HG03064 (cell line): ENCODE results near the gene CLEC2L.

Source experiments
- ATAC-seq: cut with Tn5 transposase; IDR thresholded peaks from one replicate; pipeline ENCODE4 v1.9.1; 2021; ENCODE audit warnings: low read depth; ENCODE audit not compliant: unreplicated experiment

Gene CLEC2L

DNA sequence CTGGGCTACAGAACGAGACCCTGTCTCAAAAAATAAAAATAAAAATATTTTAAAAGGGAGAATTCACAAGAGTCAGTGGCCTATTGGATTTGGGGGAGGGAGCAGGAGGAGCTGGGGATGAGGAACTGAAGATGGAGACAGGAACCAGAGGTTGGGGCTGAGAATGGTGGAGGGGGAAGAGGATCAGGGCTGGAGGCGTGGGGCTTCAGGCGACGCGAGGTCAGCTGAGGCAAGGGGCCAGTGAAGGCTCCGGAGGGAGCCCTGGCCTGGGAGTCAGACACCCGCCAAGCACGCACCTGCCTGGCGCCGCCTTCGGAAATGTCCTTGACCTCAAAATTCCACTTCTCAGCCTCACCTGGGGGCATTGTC lies 671 bp upstream of the CLEC2L start:
- ATAC-seq: no peak

DNA sequence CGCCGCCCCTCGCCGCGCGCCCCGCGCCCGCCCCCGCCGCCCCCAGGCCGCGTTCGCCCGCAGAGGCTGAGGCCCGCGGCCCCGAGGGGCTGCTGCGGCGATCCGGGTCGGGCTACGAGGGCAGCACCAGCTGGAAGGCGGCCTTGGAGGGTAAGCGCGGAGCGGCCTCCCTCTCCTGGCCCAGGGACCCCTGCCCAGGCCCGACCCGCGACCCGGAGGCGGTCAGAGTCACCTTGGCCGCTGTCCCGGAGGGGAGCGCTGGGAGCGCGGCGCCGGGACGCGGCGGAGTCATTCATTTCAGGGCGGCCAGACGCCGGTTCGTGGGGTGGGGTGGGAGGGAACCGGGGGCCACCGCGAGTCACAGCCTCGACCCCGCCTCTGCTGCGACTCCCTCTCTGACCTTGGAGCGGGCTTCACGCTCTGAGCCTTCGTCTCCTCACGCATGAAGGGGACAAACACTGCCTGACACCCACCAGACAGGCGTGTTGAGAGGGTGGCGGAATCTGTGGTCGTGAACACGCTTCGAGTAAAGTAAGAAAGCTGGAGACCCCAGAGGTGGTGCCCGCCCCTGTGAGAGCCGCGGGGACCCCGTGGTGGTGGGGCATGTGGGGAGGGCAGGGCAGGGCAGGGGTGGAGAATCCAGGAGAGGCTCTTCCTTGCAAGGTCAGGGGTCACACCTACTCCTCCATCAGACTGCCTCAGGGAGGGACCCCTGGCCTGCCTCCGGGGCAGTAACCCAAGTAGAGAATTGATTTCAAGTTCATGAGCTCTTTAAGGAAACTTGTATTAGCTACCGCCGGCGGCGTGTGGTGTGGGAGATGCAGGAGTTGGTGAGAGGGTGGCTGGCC lies 707 bp downstream of the CLEC2L start:
- ATAC-seq: no peak

DNA sequence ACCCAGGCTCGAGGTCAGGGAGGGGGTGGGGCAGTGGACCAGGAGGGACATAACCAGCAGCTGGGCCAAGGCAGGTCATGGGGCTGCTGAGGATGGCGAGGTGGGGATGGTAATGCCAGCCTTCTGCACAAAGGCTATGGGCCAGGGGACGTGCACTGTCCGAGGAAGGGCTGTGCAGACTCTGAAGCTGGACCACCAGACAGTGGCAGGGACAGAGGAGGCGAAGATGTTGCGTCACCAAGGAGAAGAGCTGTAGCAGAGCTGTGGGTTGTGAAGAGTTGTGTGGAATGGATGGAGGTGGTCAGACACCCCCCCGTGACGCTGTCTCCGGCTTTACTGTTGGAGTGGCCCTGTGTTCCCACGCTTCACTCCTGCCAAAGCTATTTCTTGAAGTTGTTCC lies 1.8 kb downstream of the CLEC2L start:
- ATAC-seq: no peak

DNA sequence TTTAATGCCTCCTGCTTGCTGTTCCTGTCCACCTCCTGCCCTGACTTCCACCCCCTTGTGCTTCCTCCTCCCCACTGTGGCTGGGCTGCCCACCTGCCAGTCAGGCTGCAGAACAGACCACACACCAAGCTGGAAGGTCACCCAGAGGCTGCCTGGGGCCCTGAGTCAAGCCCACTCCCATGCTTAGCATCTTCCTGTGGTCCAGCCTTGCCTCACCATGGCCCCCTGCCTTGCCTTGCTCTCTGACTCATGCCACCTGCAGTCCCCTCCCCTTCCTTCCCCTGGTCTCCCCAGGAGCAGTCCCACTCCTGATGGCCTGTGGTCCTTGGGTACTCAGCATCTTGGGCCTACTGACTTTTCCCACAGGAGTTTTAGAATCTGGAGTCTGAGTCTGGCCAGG lies 2.3 kb downstream of the CLEC2L start:
- ATAC-seq: no peak

DNA sequence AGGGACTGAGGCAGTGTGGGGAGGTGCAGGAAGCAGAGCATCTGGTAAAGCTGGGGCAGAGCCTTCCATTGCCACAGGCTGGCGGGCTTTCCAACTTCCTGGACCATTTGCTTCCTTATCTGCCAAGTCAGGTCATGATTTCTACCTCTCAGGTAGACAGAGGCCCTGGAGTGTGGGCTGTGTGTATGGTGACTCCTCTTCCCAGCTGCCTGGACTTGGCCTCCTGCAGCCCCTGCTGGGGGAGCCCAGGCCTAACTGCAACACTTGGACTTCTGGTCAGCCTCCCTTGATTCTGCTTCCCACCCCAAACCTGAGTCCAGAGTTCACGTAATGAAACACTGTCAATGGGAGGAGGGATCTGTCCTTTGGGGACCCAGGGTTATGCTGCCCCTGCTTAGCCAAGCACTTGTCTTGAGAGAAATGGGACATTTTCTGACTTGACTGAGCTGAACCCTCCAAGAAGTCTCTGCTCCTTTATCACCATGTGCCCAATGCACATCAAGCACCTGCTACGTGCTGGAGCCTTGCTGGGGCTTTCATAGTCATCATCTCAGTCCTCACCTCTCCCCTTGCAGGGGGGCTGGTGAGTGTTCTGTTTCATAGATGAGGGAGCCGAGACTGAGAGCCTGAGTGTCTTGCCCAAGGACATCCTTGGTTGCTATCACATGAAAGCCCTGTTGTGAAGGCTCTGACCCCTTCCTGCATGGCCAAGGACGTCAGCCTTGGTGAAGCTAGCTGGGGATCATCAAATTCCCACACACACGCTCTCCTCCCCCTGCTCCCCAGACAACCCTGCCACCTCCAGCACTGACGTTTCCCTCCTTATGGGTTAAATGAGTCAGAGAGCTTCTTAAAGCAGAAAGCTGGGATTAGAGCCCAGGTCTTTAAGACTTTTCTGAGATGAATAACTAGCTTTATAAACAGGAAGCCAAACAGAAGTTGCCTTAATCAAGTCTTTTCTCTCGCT lies 3.4 kb downstream of the CLEC2L start:
- no peak for ATAC-seq

DNA sequence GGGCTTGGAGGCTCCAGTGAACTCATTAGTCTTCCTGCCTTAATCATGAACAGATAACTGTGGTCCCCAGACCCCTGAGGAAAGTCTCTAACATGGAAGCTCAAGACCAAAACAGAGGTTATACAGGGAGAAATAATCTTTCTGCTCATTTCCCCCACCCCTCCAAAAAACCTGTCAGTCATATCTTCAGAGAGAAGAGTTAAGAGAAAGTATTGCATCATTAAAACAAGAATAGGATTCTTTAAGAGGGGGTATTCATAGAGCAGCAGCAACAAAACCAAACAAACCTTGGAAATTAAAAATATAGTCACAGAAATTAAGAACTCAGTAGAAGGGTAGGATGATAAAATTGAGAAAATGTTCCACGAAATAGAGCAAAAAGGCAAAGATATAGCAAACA lies 7.6 kb downstream of the CLEC2L start:
- no peak for ATAC-seq

DNA sequence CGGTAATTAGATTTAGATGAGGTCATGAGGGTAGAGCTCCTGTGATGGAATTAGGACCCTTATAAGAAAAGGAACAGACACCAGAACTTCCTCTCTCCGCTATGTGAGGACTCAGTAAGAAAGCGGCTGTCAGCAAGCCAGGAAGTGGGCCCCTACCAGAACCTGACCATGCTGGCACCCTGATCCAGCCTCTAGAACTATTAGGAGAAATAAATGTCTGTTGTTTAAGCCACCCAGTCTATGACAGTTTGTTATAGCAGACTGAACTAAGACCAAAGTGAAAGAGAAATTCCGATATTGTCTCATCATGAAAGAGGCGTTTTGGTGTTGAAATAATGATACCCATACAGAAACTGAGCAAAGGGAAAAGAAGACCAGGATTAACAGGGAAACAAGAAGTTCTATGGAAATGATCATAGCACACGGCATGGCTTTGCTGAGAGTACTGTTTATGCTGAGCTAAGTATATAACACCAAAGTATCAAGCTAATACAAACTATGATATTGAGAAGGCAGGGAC lies 9.2 kb downstream of the CLEC2L start:
- ATAC-seq: no peak

DNA sequence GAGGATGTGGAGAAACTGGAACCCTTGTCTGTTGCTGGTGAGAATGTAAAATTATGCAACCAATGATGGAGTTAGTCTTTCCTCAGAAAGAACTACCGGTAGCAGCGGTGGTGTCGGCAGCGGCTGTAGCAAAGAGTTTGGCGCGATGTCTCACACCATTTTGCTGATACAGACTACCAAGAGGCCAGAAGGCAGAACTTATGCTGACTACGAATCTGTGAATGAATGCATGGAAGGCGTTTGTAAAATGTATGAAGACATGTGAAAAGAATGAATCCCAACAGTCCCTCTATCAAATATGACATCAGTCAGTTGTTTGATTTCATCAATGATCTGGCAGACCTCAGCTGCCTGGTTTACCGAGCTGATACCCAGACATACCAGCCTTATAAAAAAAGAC lies 10.6 kb downstream of the CLEC2L start:
- no peak for ATAC-seq

DNA sequence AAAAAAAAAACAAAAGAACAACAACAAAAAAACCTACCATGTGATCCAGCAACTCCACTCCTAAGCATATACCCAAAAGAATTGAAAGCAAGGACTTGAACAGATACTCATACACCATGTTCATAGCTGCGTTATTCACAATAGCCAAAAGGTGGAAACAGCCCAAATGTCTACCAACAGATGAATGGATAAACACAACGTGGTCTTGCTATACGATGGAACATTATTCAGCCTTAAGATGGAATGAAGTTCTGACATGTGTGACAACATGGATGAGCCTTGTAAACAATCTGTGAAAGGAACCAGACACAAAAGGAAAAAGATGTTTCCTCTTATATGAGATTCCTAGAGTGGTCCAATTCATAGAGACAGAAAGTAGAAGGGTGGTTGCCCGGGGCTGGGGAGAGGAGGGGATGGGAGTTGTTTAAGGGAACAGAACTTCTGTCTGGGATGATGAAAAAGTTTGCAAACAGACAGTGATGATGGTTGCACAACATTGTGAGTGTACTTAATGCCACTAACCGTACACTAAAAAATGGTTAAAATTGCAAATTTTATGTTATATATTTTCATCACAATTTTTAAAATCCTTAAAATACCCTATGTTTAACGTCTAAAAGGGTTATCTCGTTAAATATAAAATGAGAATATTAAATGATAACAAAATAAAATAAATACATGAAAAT lies 11.6 kb downstream of the CLEC2L start:
- ATAC-seq: no peak

DNA sequence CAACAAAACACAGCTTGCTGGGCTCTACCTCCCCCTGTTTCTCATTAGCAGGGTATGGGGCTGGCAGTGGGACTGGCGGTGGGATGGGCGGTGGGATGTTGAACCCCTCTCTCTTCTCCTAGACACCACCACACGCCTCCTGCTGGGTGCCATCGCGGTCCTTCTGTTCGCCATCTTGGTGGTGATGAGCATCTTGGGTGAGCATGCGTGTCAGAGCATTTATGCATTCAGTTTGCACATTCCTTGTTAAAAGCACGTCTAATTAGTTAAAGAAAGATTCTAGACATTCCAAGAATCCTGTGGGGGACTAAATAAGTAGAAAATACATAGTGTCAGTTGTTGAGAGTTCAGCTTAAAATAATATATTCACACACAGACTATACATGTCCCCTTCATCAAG lies 12.7 kb downstream of the CLEC2L start:
- ATAC-seq: no peak

DNA sequence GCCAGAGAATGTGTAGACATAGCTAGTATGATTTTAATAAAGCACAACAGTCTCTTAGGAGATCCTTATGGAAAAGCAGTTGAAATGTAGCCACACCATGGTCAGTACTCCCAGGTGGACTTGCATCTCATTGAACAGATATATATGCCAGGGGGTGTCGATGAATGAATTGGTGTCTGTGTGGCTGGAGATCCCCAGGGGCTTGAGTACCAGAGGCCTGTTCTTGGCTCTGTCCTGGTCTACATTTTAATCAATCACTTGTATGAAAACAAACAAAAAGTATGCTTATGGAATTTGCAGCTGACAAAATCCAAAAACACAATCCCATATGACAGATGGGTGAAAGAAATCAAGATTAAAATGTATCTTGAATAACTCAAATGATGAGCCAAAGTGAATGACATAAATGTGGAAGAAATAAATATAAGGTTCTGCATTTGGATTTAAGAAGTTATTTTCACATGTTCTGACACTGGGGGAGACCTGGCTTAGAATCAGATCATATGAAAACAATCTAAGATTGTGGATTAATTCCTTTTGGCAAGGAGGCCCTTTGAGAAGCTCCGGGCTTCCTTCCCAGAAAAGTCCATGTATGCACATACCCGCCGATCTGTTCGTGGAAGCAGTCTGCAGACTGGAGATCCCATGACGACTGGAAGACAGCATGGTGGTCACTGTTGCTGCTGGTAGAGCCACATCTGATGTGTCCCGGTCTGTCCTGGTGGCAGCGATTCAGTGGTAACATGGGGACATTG lies 15.6 kb downstream of the CLEC2L start:
- ATAC-seq: no peak

DNA sequence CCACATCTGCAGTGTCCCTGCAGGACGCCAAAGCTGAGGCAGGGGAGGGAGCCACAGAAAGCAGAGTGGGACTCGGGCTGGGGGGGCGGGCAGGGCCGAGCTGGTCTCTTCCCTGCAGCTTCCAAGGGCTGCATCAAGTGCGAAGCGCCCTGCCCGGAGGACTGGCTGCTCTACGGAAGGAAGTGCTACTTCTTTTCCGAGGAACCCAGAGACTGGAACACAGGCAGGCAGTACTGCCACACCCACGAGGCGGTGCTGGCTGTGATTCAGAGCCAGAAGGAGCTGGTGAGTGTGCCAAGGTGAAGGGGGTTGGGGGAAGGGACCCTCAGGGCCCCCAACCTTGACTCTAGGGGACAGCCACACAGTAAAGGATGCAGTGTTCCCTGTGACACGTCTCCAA lies 16.7 kb downstream of the CLEC2L start:
- no peak for ATAC-seq

DNA sequence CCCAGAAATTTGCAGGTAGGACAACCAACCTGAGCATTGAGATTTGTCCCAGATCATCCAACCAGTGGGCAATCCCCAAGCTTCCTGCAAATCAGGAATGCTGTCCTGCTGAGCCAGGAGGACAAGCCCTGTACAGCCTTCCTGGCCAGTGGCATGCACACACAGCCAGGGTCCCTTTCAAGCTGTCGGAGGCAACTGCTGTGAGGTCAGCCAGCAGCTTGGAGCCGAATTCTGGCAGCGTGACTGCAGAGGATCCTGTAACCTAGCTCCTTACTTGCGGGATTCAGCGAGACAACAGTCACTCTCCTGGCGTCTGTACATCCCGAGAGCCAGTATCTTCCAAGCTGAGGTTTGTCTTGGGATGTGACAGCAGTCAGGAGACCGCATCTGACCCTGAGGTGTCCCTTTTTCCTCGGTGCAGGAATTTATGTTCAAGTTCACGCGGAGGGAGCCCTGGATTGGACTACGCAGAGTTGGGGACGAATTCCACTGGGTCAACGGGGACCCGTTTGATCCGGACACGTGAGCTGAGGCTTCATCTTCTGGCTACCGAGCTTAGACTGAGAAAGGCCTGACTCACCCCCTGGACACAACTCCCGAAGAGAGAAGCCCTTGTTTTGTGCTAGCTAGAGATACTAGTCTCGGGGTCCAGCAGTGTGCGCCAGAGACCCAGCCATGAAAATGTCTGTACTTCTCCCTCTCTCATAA lies 18.3 kb downstream of the CLEC2L start:
- no peak for ATAC-seq

DNA sequence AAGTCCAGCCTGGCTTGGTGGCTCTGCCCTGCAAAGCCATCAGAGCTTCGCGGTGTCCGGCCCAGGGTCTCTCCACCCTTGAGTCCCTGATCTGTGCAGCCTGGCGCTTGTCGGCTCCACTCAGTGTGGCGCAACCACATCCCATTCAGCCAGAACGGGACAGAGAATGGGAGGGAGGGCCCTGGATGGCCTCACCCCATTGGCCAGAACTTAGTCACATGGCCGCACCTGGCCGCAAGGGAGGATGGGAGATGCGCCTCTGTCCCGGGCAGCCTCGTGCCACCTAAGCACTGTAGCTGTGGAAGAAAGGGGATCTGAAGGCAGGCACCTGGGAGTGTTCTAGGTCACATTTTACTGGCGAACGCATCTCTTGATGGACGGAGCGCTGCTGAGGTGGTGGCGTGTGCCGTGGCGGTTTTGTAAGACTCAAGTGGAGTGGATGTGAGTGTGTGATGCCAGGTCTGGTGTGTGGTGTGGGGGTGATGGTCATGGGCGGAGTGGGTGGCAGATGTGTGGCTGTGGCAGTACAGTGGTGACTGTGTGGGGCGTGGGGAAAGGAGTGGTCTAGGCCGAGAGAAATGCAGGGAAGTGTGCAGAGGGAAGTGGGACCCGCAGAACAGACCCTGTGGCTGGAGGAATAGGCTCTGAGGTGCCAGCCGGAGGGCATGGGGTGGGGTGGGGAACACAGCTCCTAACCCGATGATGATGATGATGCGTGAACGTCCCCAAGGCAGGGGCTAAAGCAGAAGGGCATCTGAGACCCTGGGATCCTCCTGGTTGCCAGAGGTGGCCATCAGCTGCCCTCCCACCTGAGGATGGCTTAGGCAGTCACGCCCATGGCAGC lies 19.0 kb downstream of the CLEC2L start:
- ATAC-seq: no peak

DNA sequence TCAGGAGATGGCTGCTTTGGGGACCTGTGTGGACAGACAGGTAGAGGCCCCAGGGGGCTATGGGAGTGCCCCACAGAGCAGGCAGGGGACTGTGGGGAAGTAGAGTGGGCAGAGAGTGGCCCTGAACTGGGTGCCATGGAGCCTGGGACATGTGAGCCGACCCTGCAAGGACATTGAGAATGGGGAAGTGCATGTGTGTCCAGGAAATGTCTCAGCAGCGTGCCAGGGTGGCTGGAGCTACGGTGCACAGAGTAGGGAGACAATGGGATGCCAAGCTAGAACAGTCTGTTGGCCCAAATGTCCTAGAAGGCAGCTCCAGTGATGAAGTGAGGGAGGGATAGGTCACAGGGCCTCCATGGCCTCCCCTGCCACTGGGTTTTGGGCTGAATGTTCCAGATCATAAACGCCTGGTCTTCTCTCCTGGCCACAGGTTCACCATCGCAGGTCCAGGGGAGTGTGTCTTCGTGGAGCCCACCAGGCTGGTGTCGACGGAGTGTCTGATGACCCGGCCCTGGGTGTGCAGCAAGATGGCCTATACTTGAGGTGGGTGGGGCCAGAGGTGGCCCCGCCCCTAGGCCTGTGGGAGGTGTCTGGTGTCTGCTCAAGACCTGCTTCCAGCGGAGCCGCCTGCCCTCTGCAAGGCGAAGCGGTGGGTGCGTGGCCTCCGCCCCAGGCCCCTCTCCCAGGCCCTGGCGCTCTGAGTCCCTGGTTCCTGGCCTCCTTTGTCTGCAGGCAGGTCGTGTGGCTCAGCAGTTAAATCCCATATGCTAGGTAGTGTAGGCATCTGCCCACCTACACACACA lies 20.5 kb downstream of the CLEC2L start:
- no peak for ATAC-seq

DNA sequence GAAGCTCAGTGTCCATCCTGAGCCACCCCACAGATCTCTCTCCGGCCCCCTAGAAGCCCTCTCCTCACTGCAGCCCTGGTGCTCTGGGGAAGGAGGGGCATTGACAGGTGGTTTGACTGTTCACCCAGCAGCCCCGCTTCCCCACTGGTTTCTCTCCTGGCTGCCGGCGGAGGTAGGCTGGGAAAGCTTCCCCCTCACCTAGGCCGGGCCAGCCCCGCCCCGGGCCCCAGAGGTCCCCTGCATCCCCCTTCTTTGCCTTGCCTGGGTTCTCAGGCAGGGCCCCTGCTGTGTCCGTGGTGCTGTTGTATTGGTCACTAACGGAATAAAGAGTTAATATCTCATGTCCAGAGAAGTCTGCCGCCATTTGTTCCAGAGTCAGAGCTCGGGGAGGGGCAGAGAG lies 21.2 kb downstream of the CLEC2L start:
- ATAC-seq: no peak

DNA sequence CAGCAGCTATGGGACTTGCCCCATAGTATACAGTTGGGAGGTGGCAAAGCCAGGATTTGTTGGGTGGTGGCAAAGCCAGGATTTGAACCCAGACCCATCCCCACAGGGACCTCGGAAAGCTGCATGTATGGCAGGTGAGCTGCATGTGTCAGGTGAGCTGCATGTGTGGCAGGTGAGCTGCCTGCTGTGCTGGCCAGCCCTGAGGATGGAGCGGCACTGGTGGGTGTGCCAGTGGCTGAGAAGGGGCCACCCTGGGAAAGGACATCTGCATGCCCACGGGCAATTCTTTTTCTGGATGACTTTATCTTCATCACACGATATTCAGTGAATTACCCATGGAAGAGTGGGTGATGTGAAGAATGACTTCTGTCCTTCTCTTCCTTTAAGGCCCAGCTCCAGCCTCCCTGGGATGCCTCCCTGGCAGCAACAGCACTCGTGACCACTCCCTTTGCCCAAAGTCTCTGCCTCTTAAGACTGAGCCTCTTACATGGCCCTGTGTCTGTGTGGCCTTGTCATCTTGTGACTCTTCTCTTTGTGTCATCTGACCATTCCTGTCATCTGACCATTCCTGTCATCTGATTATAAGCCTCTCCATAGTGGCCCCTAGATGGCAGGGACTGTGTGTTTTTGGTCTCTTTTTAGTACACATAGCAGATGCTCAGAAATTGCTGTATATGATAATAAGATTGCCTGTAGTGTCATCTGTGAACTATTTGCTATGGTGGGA lies 25.0 kb downstream of the CLEC2L start:
- ATAC-seq: no peak
